OCI-LY7 (cell line): ENCODE measurements around the gene FHOD3.

Source experiments
- EZH2phosphoT487 ChIP-seq: fragments of 200-600 bp; sonication (generic); IDR thresholded peaks from 2 replicates; pipeline ENCODE4 v1.6.1; 2018; ENCODE audit warnings: low read depth, borderline replicate concordance, mild to moderate bottlenecking, mixed run types, antibody characterized with exemption, low read length, moderate library complexity, mixed read lengths
- TF ChIP-seq, protein P1 (sequence below): fragments of 200-600 bp; sonication (generic); conservative IDR thresholded peaks from 2 replicates; pipeline ENCODE4 v1.5.1; 2014; ENCODE audit warnings: mild to moderate bottlenecking, antibody characterized with exemption, low read length, moderate library complexity, mixed read lengths

- TF ChIP-seq, protein P1, sequence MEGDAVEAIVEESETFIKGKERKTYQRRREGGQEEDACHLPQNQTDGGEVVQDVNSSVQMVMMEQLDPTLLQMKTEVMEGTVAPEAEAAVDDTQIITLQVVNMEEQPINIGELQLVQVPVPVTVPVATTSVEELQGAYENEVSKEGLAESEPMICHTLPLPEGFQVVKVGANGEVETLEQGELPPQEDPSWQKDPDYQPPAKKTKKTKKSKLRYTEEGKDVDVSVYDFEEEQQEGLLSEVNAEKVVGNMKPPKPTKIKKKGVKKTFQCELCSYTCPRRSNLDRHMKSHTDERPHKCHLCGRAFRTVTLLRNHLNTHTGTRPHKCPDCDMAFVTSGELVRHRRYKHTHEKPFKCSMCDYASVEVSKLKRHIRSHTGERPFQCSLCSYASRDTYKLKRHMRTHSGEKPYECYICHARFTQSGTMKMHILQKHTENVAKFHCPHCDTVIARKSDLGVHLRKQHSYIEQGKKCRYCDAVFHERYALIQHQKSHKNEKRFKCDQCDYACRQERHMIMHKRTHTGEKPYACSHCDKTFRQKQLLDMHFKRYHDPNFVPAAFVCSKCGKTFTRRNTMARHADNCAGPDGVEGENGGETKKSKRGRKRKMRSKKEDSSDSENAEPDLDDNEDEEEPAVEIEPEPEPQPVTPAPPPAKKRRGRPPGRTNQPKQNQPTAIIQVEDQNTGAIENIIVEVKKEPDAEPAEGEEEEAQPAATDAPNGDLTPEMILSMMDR: no peak
- TF ChIP-seq EZH2phosphoT487: no peak
Observed at GRCh38 chr18:36811955-36812354, 514.4 kb downstream of the FHOD3 start.
